HG03280 (cell line): ENCODE measurements around the gene PDE11A.
"Not testable (repeated sequence)": the region's sequence is repeated elsewhere in the genome, so short reads cannot be mapped to it uniquely, and the experiment has no call there.

Experiments
- ATAC-seq: cut with Tn5 transposase; IDR thresholded peaks from one replicate; pipeline ENCODE4 v1.9.1; 2021; ENCODE audit warnings: mild to moderate bottlenecking, moderate library complexity; ENCODE audit not compliant: unreplicated experiment

PDE11A gene

DNA sequence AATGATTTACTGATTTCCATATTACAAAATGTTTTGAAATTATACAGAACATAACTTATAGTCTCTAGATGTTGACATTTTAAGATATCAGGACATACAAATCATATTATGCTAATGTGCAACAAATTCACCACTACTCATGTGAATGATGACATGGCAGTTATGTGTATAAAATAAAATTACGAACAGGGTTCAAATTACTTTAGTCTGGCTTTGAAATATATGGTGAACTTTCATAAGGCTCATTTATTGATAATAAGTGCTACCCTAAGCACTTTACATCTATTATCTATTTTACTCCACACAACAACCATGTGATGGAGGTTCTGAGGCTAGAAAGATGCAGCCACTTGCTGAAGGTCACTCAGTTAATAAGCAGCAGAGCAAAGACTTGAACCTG lies 62.8 kb downstream of the PDE11A start:
- no peak for ATAC-seq

DNA sequence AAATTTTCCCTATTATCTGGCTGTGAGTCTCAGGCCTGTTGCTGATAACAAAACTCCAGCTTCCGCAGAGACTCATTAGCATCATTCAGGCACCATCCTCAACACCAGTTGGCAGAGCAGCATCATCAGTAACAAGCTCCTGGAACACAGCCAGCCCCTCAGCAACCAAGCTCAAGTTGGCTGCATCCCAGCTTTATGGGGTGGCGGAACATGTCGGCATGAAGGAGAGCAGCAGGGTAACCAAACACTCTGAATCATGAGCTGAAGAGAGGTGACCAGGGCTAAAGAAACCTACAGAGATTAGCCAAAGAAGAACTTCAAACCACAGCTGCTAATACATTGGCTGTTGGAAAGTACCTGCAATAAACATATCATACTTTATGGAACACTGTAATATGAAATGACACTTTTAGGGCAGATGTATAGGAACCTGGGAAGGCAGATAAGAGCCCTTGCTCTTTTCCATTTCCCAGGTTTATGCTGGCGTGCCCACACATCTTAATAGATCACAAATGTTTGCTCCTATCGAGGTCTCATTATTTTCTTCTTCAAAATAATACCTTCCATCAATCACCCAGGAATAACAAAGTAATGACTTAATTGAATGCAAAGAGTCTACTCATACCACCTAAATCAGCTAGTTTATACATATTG lies 63.8 kb downstream of the PDE11A start:
- ATAC-seq = no peak

DNA sequence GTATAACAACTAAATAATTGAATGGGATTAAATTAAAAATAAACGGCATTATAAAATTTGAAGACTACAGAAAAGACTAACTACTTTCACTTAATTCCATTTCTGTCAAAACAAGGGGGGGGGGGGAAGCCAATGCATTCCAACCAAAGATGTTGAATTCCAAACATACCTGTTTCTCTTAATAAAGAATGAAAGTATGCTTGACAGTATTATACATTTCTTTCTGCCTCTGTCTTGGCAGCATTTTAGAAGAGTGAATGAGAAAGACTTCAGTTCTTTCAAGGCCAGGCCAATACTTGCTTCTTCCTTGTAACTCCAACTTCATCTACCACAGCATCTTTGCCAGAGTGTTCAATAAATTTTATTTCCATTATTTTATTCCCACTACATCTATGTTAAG lies 65.9 kb downstream of the PDE11A start:
- no peak for ATAC-seq

DNA sequence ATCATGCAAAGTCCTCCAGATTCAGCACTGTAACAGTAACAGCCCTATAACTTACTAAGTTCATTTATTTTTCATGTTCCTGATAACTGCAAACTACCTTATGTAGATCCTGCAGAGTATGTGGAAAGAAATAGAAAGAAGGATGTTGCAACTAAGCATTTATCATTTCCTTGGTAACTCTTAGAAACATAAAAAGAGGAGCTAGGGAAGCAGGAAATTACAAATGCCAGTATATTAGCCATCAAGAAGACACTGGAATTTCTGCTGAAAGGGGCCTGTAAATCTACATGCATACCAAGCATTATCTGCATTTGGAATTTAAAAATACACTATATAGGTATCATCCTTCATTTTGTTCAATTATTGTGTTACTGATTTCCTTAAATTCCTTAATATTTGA lies 66.8 kb downstream of the PDE11A start:
- ATAC-seq = no peak

DNA sequence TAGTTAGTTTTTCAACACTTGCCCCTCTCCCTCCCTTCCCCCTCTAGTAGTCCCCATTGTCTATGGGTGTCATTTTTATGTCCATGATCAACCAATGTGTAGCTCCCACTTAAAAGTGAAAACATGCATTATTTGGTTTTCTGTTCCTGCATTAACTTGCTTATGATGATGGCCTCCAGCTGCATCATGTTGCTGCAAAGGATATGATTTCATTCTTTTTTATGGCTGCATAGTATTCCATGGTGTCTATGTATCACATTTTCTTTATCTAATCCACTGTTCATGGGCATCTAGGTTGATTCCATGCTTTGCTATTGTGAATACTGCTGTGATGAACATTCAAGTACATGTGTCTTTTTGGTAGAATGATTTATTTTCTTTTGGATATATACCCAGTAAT lies 70.5 kb downstream of the PDE11A start:
- ATAC-seq = no peak

DNA sequence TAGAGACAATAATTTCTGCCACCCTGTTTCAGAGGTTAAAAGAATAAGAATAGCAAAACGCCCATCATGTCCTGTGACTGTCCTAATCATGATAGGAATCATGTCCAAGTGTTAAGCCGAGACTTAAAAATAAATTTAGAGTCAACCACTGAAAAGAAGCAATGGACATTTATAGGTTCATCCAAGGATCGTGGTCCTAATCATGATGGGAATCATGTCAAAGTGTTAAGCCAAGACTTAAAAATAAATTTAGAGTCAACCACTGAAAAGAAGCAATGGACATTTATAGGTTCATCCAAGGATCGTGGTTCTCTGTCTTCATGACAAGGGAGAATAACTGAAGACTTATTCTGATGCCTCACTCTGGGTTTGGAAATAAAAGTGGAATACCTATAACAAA lies 73.6 kb downstream of the PDE11A start:
- no peak for ATAC-seq

DNA sequence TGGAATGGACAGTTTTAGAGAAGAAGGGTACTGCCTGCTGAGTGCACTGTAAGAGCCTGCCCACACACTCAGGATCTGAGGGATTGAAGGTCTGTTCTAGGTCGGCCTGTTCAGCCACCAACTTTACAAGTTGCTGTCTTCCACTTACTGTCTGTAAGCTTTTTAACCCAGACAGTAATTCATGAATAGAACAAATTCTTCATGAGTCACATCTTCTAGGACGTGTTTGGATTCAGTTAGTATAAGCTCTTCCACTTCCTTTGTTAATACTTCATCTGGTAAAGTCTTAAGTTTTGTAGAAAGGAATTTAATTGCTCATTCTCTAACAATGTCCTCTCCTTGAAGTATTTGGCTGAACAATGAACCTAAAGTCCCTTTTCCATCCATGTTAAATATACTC lies 74.6 kb downstream of the PDE11A start:
- no peak for ATAC-seq

DNA sequence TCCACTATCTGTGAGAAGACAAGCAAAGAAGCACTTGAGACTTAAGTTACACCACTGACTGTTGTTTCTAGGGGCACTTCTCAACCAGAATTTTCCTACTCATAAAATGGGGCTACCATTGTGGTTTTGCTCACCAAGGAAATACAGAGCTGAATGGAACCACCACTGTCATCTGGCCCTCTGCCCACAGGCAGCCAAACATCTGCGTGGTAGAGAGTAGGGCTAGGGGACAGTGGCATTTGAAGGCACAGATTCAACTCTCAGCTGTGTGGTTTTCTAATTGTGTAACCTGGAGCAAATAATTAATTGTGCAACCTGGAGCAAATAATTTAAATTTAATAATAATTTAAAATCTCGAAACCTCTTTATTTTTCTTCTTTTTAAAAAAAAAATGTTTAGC lies 79.6 kb downstream of the PDE11A start:
- no peak for ATAC-seq

DNA sequence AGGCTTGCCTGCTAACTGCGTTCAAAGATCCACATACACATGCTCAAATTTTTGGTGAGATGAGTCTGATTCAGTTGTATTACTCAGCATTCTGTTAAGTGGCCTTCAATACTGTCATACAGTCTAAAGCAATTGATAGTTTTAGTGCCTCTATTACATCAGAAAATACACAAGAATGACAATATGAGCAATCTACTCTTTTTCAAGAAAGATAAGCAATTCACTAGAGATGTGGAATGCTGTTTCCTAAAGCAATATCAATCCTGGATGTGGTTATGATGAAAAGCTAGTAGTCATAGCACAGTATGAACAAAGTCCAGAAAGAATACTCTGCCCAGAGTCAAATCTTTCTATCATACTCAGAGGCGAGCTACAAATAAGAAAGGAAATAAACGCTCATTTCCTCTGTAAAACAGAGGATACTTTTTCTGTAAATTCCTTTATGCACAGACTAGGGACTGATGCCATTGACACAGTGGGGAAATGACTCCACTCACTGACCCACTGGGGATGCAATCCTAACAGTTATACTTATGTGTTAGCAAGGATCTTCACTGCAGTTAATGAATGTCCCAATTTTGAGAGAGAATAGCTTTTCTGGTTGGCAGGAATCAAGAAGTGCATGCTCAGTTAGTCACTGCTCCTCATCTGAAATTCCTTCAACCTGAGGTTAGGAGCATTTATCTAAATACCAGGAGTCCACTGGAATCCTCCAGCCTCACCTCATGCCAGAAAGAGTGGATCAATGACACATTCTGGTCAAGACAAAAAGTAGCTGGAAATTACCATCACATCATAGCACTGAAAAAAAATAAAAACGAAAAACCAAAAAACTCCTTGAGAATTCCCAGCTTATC lies 83.3 kb downstream of the PDE11A start:
- no peak for ATAC-seq

DNA sequence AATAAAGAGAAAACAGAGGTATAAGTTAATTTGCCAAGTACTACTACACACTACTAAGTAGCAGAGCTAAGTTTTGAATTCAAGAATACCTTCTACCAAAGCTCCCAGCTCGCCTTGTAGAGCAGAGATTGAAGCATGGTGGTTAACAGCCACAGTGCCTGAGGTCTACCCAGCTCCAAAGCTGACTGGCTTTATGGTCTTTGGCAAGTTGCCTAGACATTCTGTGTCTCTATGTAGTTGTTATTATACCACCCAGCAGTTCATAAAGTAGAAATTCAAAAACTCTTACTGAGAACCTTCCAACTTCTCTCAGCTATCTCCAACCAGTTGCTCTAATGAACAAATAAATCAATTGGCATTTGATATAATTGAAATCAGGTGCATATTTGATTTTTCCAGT lies 87.8 kb downstream of the PDE11A start:
- ATAC-seq = no peak

DNA sequence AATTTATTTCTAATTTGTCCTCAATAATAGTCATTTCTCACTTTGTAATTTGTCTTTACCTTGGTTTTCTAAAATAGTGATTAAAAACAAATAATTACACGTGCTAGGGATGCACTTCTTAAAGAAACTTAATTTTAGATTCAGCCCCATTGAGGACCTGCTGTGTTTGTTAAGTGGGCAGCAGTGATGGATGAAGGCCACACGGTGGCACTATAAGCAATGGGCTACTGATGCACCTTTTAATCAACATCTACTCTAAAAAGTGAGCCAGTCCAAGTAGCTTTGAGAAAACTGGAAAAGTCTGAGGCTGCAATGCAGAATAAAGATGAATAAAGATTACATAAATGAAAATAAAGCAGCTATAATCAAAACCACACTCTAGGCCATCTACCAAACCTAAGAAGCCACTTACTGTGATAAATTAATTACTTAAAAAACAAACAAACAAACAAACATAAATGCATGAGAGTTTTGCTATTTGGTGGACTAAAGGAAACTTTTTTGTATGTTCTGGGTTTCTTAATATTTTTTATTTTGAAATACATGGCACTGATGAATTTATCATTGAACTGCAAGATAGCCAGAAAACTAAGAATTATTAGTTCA lies 89.3 kb downstream of the PDE11A start:
- ATAC-seq = peak; percentile 83

DNA sequence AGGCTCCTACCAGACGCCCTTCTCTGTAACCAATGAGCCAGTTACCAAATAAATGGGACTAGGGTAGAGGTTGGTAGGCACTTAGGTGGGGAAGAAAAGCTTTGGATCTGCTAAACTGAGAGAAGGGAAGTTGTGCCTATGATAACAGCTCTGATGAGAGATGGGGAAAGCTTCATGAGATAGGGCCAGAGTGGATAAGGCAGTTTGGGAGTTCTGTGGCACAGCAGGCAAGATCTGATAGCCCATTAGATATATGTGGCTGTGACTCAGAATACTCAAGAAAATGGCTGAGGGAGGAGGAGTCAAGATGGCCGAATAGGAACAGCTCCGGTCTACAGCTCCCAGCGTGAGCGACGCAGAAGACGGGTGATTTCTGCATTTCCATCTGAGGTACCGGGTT lies 99.8 kb downstream of the PDE11A start:
- ATAC-seq = no peak

DNA sequence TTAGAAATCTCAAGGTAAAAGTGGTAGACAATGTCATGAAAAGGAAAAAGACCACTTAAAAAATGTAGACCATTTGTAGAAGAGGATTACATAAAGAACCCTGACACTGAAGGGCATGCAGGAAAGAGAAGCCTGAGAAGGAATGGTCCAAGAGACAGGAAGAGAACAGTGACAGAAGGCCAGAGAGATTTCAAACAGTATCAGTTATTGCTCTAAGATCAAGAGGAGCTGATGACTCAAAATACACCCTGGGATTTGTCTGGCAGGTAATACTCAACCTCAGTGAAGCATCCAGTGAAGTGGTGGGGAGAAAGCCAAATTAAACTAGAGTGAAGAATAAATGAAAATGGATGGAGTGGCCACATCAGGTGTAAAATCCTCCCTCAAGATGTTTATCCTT lies 100.5 kb downstream of the PDE11A start:
- ATAC-seq = no peak

DNA sequence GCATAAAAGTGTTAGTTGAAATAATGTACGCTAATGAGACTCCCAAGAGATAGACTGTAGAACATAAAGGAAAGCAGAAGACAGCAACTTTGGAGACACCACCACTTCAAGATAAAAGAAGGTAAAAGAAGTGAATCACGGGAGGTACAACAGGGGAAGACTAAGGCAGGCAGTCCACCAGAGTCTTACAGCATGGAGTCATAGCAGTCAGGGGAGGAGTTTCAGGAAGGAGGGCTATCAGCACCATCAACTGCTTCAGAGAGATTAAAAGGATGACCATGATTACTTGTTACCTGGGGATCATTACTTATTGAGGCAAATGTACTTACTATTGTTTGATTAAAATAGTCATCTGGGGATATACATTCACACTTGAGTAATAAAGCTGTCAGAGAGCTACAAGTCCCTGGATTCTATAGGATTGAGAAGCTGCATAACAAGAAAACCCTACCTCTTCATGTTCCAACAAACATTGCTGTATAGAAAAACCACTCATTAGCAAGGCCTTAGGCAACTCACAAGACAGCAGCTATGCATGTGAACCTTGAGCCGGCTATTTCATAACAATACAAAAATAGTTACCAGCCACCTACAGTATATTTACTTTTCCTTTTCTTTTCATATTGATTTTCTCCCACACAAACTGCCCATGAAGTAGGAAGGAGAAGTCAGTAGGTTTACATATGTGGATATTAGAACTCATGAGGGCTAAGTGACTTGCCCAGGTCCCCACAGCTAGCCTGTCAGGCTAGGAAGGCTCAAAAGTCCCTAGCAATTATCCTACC lies 101.7 kb downstream of the PDE11A start:
- ATAC-seq = no peak

DNA sequence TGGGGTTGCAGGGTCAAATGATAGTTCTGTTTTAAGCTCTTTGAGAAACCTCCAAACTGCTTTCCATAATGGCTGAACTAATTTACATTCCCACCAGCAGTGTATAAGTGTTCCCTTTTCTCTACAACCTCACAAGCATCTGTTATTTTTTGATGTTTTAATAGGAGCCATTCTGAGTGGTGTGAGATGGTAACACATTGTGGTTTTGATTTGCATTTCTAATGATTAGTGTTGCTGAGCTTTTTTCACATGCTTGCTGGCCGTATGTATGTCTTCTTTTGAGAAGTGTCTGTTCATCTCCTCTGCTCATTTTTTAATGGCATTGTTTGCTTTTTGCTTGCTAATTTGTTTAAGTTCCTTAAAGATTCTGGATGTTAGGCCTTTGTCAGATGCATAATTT lies 107.7 kb downstream of the PDE11A start:
- no peak for ATAC-seq

DNA sequence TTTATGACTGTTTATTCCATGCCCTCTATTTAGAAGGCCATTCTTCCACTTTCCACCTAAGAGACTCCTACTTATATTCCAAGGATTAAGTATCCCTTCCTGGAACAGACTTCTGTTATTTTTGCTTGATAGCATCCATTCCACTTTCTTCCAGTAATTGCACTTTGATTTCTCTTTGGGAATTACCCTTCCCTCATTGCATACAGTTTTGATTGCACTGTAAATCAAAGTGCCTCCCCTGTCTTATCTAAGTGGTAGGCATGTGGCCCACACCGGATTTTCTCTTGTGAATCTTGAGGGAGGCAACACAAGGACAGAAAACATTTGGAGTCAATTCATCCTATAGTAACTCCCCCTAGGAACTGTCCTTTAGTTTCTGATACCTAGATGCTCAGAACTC lies 120.4 kb downstream of the PDE11A start:
- no peak for ATAC-seq

DNA sequence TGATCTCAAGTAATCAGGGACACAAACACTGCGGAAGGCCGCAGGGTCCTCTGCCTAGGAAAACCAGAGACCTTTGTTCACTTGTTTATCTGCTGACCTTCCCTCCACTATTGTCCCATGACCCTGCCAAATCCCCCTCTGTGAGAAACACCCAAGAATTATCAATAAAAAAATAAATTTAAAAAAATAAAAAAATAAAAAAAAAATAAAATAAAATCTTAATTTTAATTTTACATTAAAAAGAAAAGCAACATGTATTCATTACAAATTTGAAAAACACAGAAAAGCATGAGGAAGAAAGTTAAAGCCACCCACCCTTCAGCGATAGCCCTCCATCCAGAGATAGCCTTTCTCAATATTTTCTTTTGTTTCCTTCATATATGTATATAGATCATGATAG lies 125.0 kb downstream of the PDE11A start:
- not testable (repeated sequence) for ATAC-seq

DNA sequence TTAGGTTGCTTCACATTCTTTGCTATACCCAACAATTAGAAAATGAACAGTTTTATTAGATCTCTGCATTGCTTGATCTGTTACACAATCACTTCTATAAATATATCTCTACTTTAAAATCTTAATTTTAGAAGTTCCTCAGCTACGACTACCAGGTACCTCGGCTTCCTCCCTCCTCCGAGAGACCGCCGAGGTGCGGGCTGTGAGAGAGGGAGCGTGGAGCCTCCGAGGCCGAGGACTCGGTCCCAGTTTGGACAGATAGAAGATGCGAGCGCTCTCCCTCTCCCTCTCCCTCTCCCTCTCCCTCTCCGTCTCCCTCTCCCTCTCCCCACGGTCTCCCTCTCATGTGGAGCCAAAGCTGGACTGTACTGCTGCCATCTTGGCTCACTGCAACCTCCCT lies 128.0 kb downstream of the PDE11A start:
- not testable (repeated sequence) for ATAC-seq

DNA sequence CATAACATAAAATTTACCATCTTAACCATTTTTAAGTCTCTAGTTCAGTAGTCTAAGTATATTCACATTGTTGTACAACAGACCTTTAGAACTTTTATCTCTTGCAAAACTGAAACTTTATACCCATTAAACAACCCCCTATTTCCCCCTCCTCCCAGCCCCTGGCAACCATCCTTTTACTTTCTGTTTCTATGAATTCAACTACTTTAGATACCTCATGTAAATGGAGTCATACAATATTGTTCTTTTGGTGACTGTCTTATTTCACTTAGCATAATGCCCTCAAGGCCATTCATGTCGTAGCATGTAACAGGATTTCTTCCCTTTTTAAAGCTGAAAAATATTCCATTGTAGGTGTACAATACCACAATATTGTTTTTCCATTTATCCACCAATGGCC lies 129.8 kb downstream of the PDE11A start:
- no peak for ATAC-seq

DNA sequence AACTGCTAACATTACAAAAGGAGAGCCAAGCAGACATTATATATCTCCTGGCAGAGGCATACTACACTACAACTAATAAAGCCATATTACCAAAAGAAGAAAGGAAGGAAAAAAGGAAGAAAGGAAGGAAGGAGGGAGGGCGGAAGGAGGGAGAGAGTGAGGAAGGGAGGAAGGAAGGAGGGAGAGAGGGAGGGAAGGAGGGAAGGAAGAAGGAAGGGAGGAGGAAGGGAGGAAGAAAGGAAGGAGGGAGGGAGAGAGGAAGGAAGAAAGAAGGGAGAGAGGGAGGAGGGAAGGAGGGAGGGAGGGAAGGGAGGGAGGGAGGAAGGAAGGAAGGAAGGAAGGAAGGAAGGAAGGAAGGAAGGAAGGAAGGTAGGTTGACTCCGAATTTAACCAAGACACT lies 133.4 kb downstream of the PDE11A start:
- ATAC-seq = no peak

DNA sequence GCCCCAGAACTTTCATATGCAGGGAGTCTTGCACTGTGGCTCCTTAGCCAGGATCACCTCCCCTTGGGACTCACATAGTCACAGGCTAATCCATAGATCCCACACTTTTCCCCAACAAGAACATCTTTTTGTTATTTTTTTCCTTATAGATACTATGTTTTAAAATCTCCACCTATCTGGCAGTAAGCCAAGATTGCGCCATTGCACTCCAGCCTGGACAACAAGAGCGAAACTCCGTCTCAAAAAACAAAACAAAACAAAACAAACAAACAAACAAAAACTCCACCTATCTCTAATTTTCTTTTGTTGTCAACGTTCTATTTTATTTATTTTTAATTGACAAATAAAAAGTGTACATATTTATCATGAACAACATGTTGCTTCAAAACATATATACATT lies 141.7 kb downstream of the PDE11A start:
- ATAC-seq = no peak
